Adrenal gland (tissue), 5 donors: Measurements from ENCODE around the gene RPS6KA4.

Source experiments
- CTCF ChIP-seq, 6 experiments: fragments of 450-650 bp in 4 of 6; fragments of 200-600 bp in 2 of 6; sonication (generic) in 1 of 6; IDR thresholded peaks; 1 replicate in 5 of 6; 2 replicates in 1 of 6; pipeline versions ENCODE4 v1.5.1 to v1.8.0; 2016 to 2021; ENCODE audit warnings: antibody characterized with exemption in 6 of 6, mild to moderate bottlenecking in 2 of 6, moderate library complexity in 1 of 6
- POLR2A ChIP-seq, 2 donors: fragments of 450-650 bp; IDR thresholded peaks; one replicate each; pipeline ENCODE4 v1.6.1; 2017; ENCODE audit warnings: antibody characterized with exemption in 2 of 2, mild to moderate bottlenecking in 2 of 2, moderate library complexity in 1 of 2
- donor health status: DM: no; HTN: no; CAD: no.

- TF ChIP-seq CTCF (IDR thresholded peaks at IDR 0.05) (no peak), POLR2A (IDR thresholded peaks at IDR 0.05) (no peak)
These were observed 25.4 kb upstream of the RPS6KA4 start for GRCh38 chr11:64333556-64333955.
